Measurements from ENCODE around the gene CTCF.
A peak's percentile ranks its signal among the peaks of the same experiment; 100 is the strongest.

The CTCF gene

DNA sequence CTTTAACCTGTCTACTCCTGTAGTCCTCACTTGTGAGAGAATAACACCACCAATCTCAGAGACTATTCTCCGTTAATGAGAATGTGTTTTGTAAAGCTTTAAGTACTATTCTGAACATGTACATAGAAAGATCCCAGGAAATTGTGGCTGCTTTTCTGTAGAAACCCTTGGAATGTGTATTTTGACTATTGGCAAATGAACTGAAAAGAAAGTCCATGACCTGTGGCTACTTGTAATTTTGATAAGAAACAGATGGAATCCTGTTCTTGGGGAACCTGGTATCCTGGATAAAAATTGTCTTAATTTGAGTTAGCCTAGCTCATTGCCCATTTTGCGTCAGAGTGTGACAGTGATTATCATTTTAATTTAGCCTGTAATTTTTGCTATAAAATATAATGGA is 9.1 kb downstream of the CTCF start:
- DNase-seq (ENCODE audit: low read depth in 2 of 2), result peak in 1 of 2 donors; percentile 47
- H3K4me3 ChIP-seq (replicated peaks in 1 of 2; ENCODE audit: low read depth in 2 of 2, low read length in 2 of 2), result no peak overlapping the region
- TF ChIP-seq CTCF (IDR thresholded peaks at IDR 0.05; ENCODE audit: low read depth, low read length), result no peak

DNA sequence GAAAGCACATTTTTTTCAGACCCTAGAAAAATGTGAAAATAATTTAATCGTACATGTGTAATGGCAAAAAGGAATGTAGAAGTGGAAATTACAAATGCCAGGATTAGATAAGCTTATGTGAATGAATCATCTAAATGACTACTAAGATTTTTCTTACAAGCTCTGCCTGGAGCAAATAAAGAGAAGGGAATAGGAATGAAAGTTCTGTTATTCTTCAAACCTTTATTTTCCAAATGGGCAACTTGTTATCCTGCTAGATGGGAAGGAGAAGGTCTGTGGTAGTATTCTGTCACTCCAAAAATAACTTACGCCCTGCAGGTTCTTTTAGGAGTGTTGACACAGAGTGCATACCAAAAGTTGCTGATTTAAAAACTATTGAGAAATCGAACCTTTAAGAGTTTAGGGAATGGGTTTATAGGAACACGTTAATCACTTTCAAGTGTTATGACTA is 9.7 kb downstream of the CTCF start:
- TF ChIP-seq CTCF (IDR thresholded peaks at IDR 0.05; ENCODE audit: low read depth, low read length), result no peak
- peak; percentile 52 to 71 for DNase-seq (ENCODE audit: low read depth in 2 of 2)

GRCh38 chr16:67579686-67580085 is 17.4 kb downstream of the CTCF start:
- H3K4me3 ChIP-seq (replicated peaks in 1 of 2; ENCODE audit: low read depth in 2 of 2, low read length in 2 of 2), result no peak overlapping the region
- no peak for TF ChIP-seq CTCF (IDR thresholded peaks at IDR 0.05; ENCODE audit: low read depth, low read length)
- DNase-seq (ENCODE audit: low read depth in 2 of 2), result no peak

More for the DNA sequence above, 9.7 kb downstream of the CTCF start:
- H3K4me3 ChIP-seq (replicated peaks in 1 of 2; ENCODE audit: low read depth in 2 of 2, low read length in 2 of 2), result no peak overlapping the region

DNA sequence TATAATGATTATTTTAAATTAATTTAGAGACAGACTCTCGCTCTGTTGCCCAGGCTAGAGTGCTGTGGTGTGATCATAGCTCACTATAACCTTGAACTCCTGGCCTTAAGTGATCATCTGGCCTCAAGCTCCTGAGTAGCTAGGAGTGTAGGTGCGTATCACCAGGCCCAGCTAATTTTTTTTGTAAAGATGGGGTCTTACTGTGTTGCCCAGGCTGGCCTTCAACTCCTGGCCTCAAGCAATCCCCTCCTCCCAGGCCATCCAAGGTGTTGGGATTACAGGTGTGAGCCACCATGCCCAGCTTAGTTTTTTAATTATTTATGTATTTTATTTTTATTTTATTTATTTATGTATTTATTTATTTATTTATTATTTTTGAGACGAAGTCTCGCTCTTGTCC is 17.9 kb downstream of the CTCF start:
- no peak for DNase-seq (ENCODE audit: low read depth in 2 of 2)
- H3K4me3 ChIP-seq (replicated peaks in 1 of 2; ENCODE audit: low read depth in 2 of 2, low read length in 2 of 2), result no peak overlapping the region
- TF ChIP-seq CTCF (IDR thresholded peaks at IDR 0.05; ENCODE audit: low read depth, low read length), result no peak

DNA sequence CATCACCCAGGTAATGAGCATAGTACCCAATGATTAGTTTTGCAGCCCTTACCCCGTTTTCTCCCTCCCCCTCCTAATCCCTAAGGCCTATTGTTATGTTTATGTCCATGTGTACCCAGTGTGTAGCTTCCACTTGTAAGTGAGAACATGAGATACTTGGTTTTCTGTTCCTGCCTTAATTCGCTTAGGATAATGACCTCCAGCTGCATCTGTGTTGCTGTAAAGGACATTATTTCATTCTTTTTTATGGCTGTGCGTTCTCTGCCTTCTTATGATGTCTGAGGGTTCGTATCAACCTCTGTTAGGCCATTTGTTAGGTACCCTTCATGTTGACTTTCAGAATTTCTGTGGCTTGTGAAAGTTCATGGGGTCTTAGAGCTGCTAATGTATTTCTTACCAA is 31.0 kb downstream of the CTCF start:
- TF ChIP-seq CTCF (IDR thresholded peaks at IDR 0.05; ENCODE audit: low read depth, low read length), result no peak
- no peak for DNase-seq (ENCODE audit: low read depth in 2 of 2)
- H3K4me3 ChIP-seq (replicated peaks in 1 of 2; ENCODE audit: low read depth in 2 of 2, low read length in 2 of 2), result no peak overlapping the region

DNA sequence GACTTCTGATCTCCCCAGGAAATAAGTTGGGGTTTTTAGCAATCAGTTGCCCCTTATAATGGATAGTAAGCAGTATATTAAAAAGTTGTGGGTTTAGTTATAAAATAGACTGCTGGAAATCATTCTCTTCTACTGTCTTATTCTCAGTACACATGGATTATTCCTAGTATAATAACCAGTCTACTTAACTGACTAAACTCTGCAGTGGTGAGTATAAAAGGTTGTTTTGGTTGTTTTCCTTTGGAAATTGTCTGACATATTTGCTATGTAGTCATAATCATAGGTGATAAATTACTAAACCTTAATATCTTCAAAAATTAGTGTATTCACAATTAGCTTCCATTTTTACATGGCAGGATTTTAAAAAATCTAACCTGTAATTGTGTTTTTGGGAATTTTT is 31.4 kb downstream of the CTCF start:
- DNase-seq (ENCODE audit: low read depth in 2 of 2), result no peak
- H3K4me3 ChIP-seq (replicated peaks in 1 of 2; ENCODE audit: low read depth in 2 of 2, low read length in 2 of 2), result no peak overlapping the region
- no peak for TF ChIP-seq CTCF (IDR thresholded peaks at IDR 0.05; ENCODE audit: low read depth, low read length)

- TF ChIP-seq CTCF (IDR thresholded peaks at IDR 0.05; ENCODE audit: low read depth, low read length), result no peak
- DNase-seq (ENCODE audit: low read depth in 2 of 2), result no peak
- H3K4me3 ChIP-seq (replicated peaks in 1 of 2; ENCODE audit: low read depth in 2 of 2, low read length in 2 of 2), result no peak overlapping the region
Observed at GRCh38 chr16:67594256-67594915, 32.1 kb downstream of the CTCF start.
